ENCODE data around the gene ID3. TPM values are rescaled to one million over a fixed set of nuclear protein-coding genes. Genes with fewer than 3 reads are reported as not detected.

Gene ID3
- total RNA-seq, 1 donor from 2014 or later, result 91.4 TPM

GRCh38 chr1:23558872-23559135 lies 497 bp downstream of the ID3 start:
- H4K20me1 ChIP-seq (ENCODE audit: insufficient read depth, low read length), result peaks cover 32% of the 10 kb centered on the region
- peak overlapping the region; percentile 97 for H3K4me3 ChIP-seq (ENCODE audit: insufficient read depth, low read depth, low read length)
- Mint-ChIP-seq H3K27me3 (ENCODE audit: low read depth, unreplicated experiment) (no peaks in the 10 kb centered on the region), H3K4me3 (ENCODE audit: unreplicated experiment) (peak overlapping the region; percentile 87), H3K36me3 (ENCODE audit: low read depth, unreplicated experiment) (peaks cover 4% of the 10 kb centered on the region), H3K27ac (ENCODE audit: unreplicated experiment) (peak overlapping the region; percentile 99), H3K9me3 (ENCODE audit: unreplicated experiment) (no peaks in the 10 kb centered on the region), H3K4me1 (ENCODE audit: low read depth, unreplicated experiment) (peaks cover 52% of the 10 kb centered on the region)
- DNase-seq (ENCODE audit: low read depth) (no peak), FAIRE-seq (no peak)
- H3K27me3 ChIP-seq (ENCODE audit: insufficient read depth, low read length), result no peaks in the 10 kb centered on the region
- no peaks in the 10 kb centered on the region for H3K36me3 ChIP-seq (ENCODE audit: insufficient read depth, low read length)
- peak overlapping the region; percentile 97 for H3K27ac ChIP-seq (ENCODE audit: low read depth, low read length)
- H3K9me3 ChIP-seq (ENCODE audit: insufficient read depth, low read depth, low read length), result no peaks in the 10 kb centered on the region
- H3K9ac ChIP-seq (ENCODE audit: low read length), result peak overlapping the region; percentile 99
- TF ChIP-seq EZH2 (IDR thresholded peaks at IDR 0.05; ENCODE audit: insufficient read depth, low read length), result no peak
- TF ChIP-seq CTCF (IDR thresholded peaks at IDR 0.05; ENCODE audit: insufficient read depth, low read depth, low read length), result no peak
- H3K79me2 ChIP-seq (ENCODE audit: insufficient read depth, low read length), result peaks cover 34% of the 10 kb centered on the region
- peaks cover 64% of the 10 kb centered on the region for H3K4me1 ChIP-seq (ENCODE audit: insufficient read depth, low read length)
- no peak overlapping the region for H2AFZ ChIP-seq (ENCODE audit: low read depth, low read length)
- peak overlapping the region; percentile 89 for H3K4me2 ChIP-seq (ENCODE audit: low read length)

- Mint-ChIP-seq H3K36me3 (ENCODE audit: low read depth, unreplicated experiment) (peaks cover 4% of the 10 kb centered on the region), H3K4me3 (ENCODE audit: unreplicated experiment) (peak overlapping the region; percentile 87), H3K4me1 (ENCODE audit: low read depth, unreplicated experiment) (peaks cover 49% of the 10 kb centered on the region), H3K27ac (ENCODE audit: unreplicated experiment) (peak overlapping the region; percentile 76), H3K27me3 (ENCODE audit: low read depth, unreplicated experiment) (no peaks in the 10 kb centered on the region), H3K9me3 (ENCODE audit: unreplicated experiment) (no peaks in the 10 kb centered on the region)
- H3K4me3 ChIP-seq (ENCODE audit: insufficient read depth, low read depth, low read length), result peak overlapping the region; percentile 97
- H4K20me1 ChIP-seq (ENCODE audit: insufficient read depth, low read length), result peaks cover 32% of the 10 kb centered on the region
- no peak overlapping the region for H2AFZ ChIP-seq (ENCODE audit: low read depth, low read length)
- DNase-seq (ENCODE audit: low read depth) (no peak), FAIRE-seq (no peak)
- H3K4me2 ChIP-seq (ENCODE audit: low read length), result peak overlapping the region; percentile 89
- H3K9me3 ChIP-seq (ENCODE audit: insufficient read depth, low read depth, low read length), result no peaks in the 10 kb centered on the region
- peaks cover 34% of the 10 kb centered on the region for H3K79me2 ChIP-seq (ENCODE audit: insufficient read depth, low read length)
- H3K27me3 ChIP-seq (ENCODE audit: insufficient read depth, low read length), result no peaks in the 10 kb centered on the region
- H3K9ac ChIP-seq (ENCODE audit: low read length), result peak overlapping the region; percentile 99
- peak overlapping the region; percentile 97 for H3K27ac ChIP-seq (ENCODE audit: low read depth, low read length)
- peaks cover 65% of the 10 kb centered on the region for H3K4me1 ChIP-seq (ENCODE audit: insufficient read depth, low read length)
- no peak for TF ChIP-seq CTCF (IDR thresholded peaks at IDR 0.05; ENCODE audit: insufficient read depth, low read depth, low read length)
- TF ChIP-seq EZH2 (IDR thresholded peaks at IDR 0.05; ENCODE audit: insufficient read depth, low read length), result no peak
- H3K36me3 ChIP-seq (ENCODE audit: insufficient read depth, low read length), result no peaks in the 10 kb centered on the region
Observed at GRCh38 chr1:23558140-23558871, 995 bp downstream of the ID3 start.

GRCh38 chr1:23557471-23558124 lies 1.7 kb downstream of the ID3 start:
- H3K4me3 Mint-ChIP-seq (ENCODE audit: unreplicated experiment), result peak overlapping the region; percentile 87
- peak overlapping the region; percentile 97 for H3K27ac ChIP-seq (ENCODE audit: low read depth, low read length)
- peaks cover 60% of the 10 kb centered on the region for H3K4me1 ChIP-seq (ENCODE audit: insufficient read depth, low read length)
- TF ChIP-seq EZH2 (IDR thresholded peaks at IDR 0.05; ENCODE audit: insufficient read depth, low read length) (no peak), CTCF (IDR thresholded peaks at IDR 0.05; ENCODE audit: insufficient read depth, low read depth, low read length) (no peak)
- DNase-seq (ENCODE audit: low read depth) (no peak), FAIRE-seq (no peak)
- H3K9ac ChIP-seq (ENCODE audit: low read length), result peak overlapping the region; percentile 99
- no peaks in the 10 kb centered on the region for H3K9me3 Mint-ChIP-seq (ENCODE audit: unreplicated experiment)
- H3K27me3 Mint-ChIP-seq (ENCODE audit: low read depth, unreplicated experiment), result no peaks in the 10 kb centered on the region
- H3K9me3 ChIP-seq (ENCODE audit: insufficient read depth, low read depth, low read length), result no peaks in the 10 kb centered on the region
- H2AFZ ChIP-seq (ENCODE audit: low read depth, low read length), result no peak overlapping the region
- peak overlapping the region; percentile 89 for H3K4me2 ChIP-seq (ENCODE audit: low read length)
- H3K27me3 ChIP-seq (ENCODE audit: insufficient read depth, low read length), result no peaks in the 10 kb centered on the region
- peak overlapping the region; percentile 76 for H3K27ac Mint-ChIP-seq (ENCODE audit: unreplicated experiment)
- H3K36me3 Mint-ChIP-seq (ENCODE audit: low read depth, unreplicated experiment), result peaks cover 4% of the 10 kb centered on the region
- peak overlapping the region; percentile 97 for H3K4me3 ChIP-seq (ENCODE audit: insufficient read depth, low read depth, low read length)
- peaks cover 32% of the 10 kb centered on the region for H4K20me1 ChIP-seq (ENCODE audit: insufficient read depth, low read length)
- peaks cover 47% of the 10 kb centered on the region for H3K4me1 Mint-ChIP-seq (ENCODE audit: low read depth, unreplicated experiment)
- no peaks in the 10 kb centered on the region for H3K36me3 ChIP-seq (ENCODE audit: insufficient read depth, low read length)
- H3K79me2 ChIP-seq (ENCODE audit: insufficient read depth, low read length), result peaks cover 34% of the 10 kb centered on the region

All from astrocyte (in vitro differentiated cells and primary cell).